Right lobe of liver (tissue), 6 donors: ENCODE measurements around the gene ADH5. TPM values are rescaled to one million over a fixed set of nuclear protein-coding genes. Genes with fewer than 3 reads are reported as not detected.
"Not testable (repeated sequence)": the region's sequence is repeated elsewhere in the genome, so short reads cannot be mapped to it uniquely, and the experiment has no call there.

Experiments
- ATAC-seq, 4 donors: fragments of 200-7000 bp; cut with Tn5 transposase; one replicate each; pipeline ENCODE4 v1.9.1; 2020; ENCODE audit warnings: mild to moderate bottlenecking in 4 of 4, moderate library complexity in 4 of 4
- DNase-seq, 3 donors: peaks; one replicate each; pipeline ENCODE4 v3.0.0-alpha.2; 2020
- H3K27ac ChIP-seq, 3 donors: fragments of 200-600 bp; one replicate each; pipeline ENCODE4 v1.8.0; 2022
- H3K27me3 ChIP-seq, 2 donors: fragments of 200-600 bp; one replicate each; pipeline ENCODE4 v1.8.0; 2022
- H3K36me3 ChIP-seq, 4 donors: fragments of 200-600 bp; sonication (generic) in 1 of 4; one replicate each; pipeline versions ENCODE4 v1.5.1 to v1.8.0; 2017 to 2022; ENCODE audit warnings: control low read depth in 1 of 4
- H3K4me1 ChIP-seq, 4 donors: fragments of 200-600 bp; sonication (generic) in 1 of 4; one replicate each; pipeline versions ENCODE4 v1.5.1 to v1.8.0; 2017 to 2022; ENCODE audit warnings: control low read depth in 1 of 4
- H3K4me3 ChIP-seq, 3 donors: fragments of 200-600 bp; one replicate each; pipeline ENCODE4 v1.8.0; 2022
- H3K9me3 ChIP-seq, 4 donors: fragments of 200-600 bp; sonication (generic) in 1 of 4; one replicate each; pipeline versions ENCODE4 v1.5.1 to v1.8.0; 2017 to 2022; ENCODE audit warnings: control low read depth in 1 of 4
- CTCF ChIP-seq, 4 donors: fragments of 200-600 bp in 3 of 4; fragments of 450-650 bp in 1 of 4; IDR thresholded peaks; one replicate each; pipeline versions ENCODE4 v1.5.1 to v1.8.0; 2016 to 2022; ENCODE audit warnings: antibody characterized with exemption in 4 of 4, mild to moderate bottlenecking in 2 of 4
- POLR2A ChIP-seq: fragments of 450-650 bp; IDR thresholded peaks from one replicate; pipeline ENCODE4 v1.6.1; 2017; ENCODE audit warnings: antibody characterized with exemption, mild to moderate bottlenecking
- WGBS: methylation state at CpG from one replicate; pipeline ENCODE4 v1.1.6; 2018; ENCODE audit warnings: low coverage, low lambda C conversion rate; ENCODE audit not compliant: insufficient coverage; ENCODE audit errors: missing lambda C conversion rate; 5-methylcytosine and 5-hydroxymethylcytosine counted together
- intact Hi-C, 2 donors: fragments of 100-400 bp; cut with DNase I; formaldehyde crosslinking; loops; one replicate each; pipeline versions ENCODE4 v1.11.2 to v1.14.1; 2022
- total RNA-seq, 6 experiments: library from RNA; depleted of rRNA in 2 of 6; stranded (reverse); fragments of >200 nt in 2 of 6; fragmentation: NEBNext Ultra II Directional in 3 of 6; extraction: Animal tissue kit (Norgen Biotek cat#: 25700) in 3 of 6; gene quantifications; one replicate each; pipeline versions ENCODE4 v1.1.0 to v1.2.4, GENCODE V29; 2016 to 2023
- donor health status: DM: no; HTN: yes; CAD: no.
- donor health status: DM: no; HTN: no; CAD: no.
- donor health status: DM: no; HTN: no; CAD: no.
- donor health status: DM: no; HTN: yes; CAD: no.
- donor health status: DM: no; HTN: yes; CAD: no.

ADH5 gene
- total RNA-seq, 6 experiments from 2014 or later: 109 to 170 (median 131) TPM

- intact Hi-C loops: no loop called here
- no peaks in the 10 kb centered on the region for H3K9me3 ChIP-seq
- no peak for DNase-seq
- peak; percentile 25 to 68 (median 34) for ATAC-seq
- H3K36me3 ChIP-seq: no peaks in the 10 kb centered on the region
- peaks cover 0 to 5% (median 0%) of the 10 kb centered on the region in 4 donors for H3K4me1 ChIP-seq
- H3K27ac ChIP-seq: no peak overlapping the region
- no peaks in the 10 kb centered on the region for H3K27me3 ChIP-seq
- 22% methylated on average over 9 of the region's 9 CpGs for WGBS
- no peak overlapping the region for H3K4me3 ChIP-seq
- TF ChIP-seq POLR2A (no peak), CTCF (IDR thresholded peaks at IDR 0.05) (peak; percentile 23 to 43 (median 41))
These were observed 29.5 kb upstream of the ADH5 start for GRCh38 chr4:99117876-99118693.

- H3K36me3 ChIP-seq, H3K27me3 ChIP-seq, ATAC-seq, H3K9me3 ChIP-seq, H3K4me1 ChIP-seq, H3K4me3 ChIP-seq, H3K27ac ChIP-seq, intact Hi-C loops: not testable (repeated sequence)
- 60% methylated on average over 13 of the region's 29 CpGs for WGBS
- DNase-seq: peak in 1 of 3 donors; percentile 62
These were observed 28.7 kb upstream of the ADH5 start for GRCh38 chr4:99117122-99117841.

- DNase-seq, H3K36me3 ChIP-seq, H3K4me1 ChIP-seq, H3K27me3 ChIP-seq, H3K9me3 ChIP-seq, H3K4me3 ChIP-seq, intact Hi-C loops, ATAC-seq, H3K27ac ChIP-seq: not testable (repeated sequence)
- WGBS: 70% methylated on average over 6 of the region's 12 CpGs
These were observed 20.7 kb upstream of the ADH5 start for GRCh38 chr4:99109286-99109685.

- 100% methylated on average over 1 of the region's 1 CpG for WGBS
These were observed 15.6 kb upstream of the ADH5 start for GRCh38 chr4:99104153-99104552.

GRCh38 chr4:99103166-99103565 is 14.6 kb upstream of the ADH5 start:
- H3K9me3 ChIP-seq: no peaks in the 10 kb centered on the region
- no peaks in the 10 kb centered on the region for H3K27me3 ChIP-seq
- ATAC-seq (no peak), DNase-seq (no peak)
- no peaks in the 10 kb centered on the region for H3K4me1 ChIP-seq
- H3K4me3 ChIP-seq: no peak overlapping the region
- no peak overlapping the region for H3K27ac ChIP-seq
- no peaks in the 10 kb centered on the region for H3K36me3 ChIP-seq
- intact Hi-C loops: no loop called here
- no peak for TF ChIP-seq CTCF (IDR thresholded peaks at IDR 0.05)
- TF ChIP-seq POLR2A: no peak

More at GRCh38 chr4:99104153-99104552, 15.6 kb upstream of the ADH5 start:
- no peak for ATAC-seq
- TF ChIP-seq CTCF (IDR thresholded peaks at IDR 0.05) (no peak), POLR2A (no peak)
- intact Hi-C loops: no loop called here
- Histone ChIP-seq H3K27me3 (no peaks in the 10 kb centered on the region), H3K36me3 (no peaks in the 10 kb centered on the region), H3K9me3 (no peaks in the 10 kb centered on the region), H3K4me1 (no peaks in the 10 kb centered on the region), H3K27ac (no peak overlapping the region), H3K4me3 (no peak overlapping the region)
- no peak for DNase-seq
